Gastrocnemius medialis (tissue), 4 donors: Measurements from ENCODE around the gene CTCF. TPM values are rescaled to one million over a fixed set of nuclear protein-coding genes. Genes with fewer than 3 reads are reported as not detected.
A peak's percentile ranks its signal among the peaks of the same experiment; 100 is the strongest.
"Not testable (repeated sequence)": the region's sequence is repeated elsewhere in the genome, so short reads cannot be mapped to it uniquely, and the experiment has no call there.

Experiments
- ATAC-seq, 2 donors: fragments of 150-250 bp; one replicate each; pipeline ENCODE4 v1.9.1; 2016
- DNase-seq, 2 donors: peaks; one replicate each; pipeline ENCODE4 v3.0.0-alpha.2; 2019
- H3K27ac ChIP-seq, 4 donors: fragments of 200-600 bp; sonication (generic); 1 replicate in 1 of 4; 2 replicates in 3 of 4; pipeline ENCODE4 v1.5.1; 2016 to 2018; ENCODE audit warnings: mild to moderate bottlenecking in 2 of 4, moderate library complexity in 1 of 4
- H3K27me3 ChIP-seq, 3 donors: fragments of 200-600 bp; sonication (generic) in 2 of 3; 1 replicate in 1 of 3; 2 replicates in 2 of 3; pipeline versions ENCODE4 v1.5.1 to v1.6.0; 2016 to 2019; ENCODE audit warnings: mild to moderate bottlenecking in 1 of 3, moderate library complexity in 1 of 3
- H3K36me3 ChIP-seq, 2 donors: fragments of 200-600 bp; sonication (generic) in 1 of 2; one replicate each; pipeline ENCODE4 v1.5.1; 2017 to 2018
- H3K4me1 ChIP-seq, 2 donors: fragments of 200-600 bp; sonication (generic) in 1 of 2; one replicate each; pipeline ENCODE4 v1.5.1; 2016 to 2017; ENCODE audit warnings: mild to moderate bottlenecking in 2 of 2
- H3K4me3 ChIP-seq, 4 donors: fragments of 200-600 bp; sonication (generic) in 3 of 4; 1 replicate in 1 of 4; 2 replicates in 3 of 4; pipeline ENCODE4 v1.5.1; 2016 to 2019; ENCODE audit warnings: mild to moderate bottlenecking in 2 of 4
- H3K9me3 ChIP-seq, 3 donors: fragments of 200-600 bp; sonication (generic) in 2 of 3; 1 replicate in 1 of 3; 2 replicates in 2 of 3; pipeline ENCODE4 v1.5.1; 2016 to 2019
- CTCF ChIP-seq, 5 experiments: fragments of 450-650 bp in 3 of 5; fragments of 200-600 bp in 2 of 5; sonication (generic) in 2 of 5; IDR thresholded peaks in 4 of 5; conservative IDR thresholded peaks in 1 of 5; 1 replicate in 4 of 5; 2 replicates in 1 of 5; pipeline ENCODE4 v1.5.1; 2016 to 2019; ENCODE audit warnings: antibody characterized with exemption in 5 of 5, mild to moderate bottlenecking in 3 of 5, moderate library complexity in 3 of 5
- POLR2A ChIP-seq, 2 donors: fragments of 450-650 bp; IDR thresholded peaks; one replicate each; pipeline ENCODE4 v1.6.1; 2017; ENCODE audit warnings: antibody characterized with exemption in 2 of 2, mild to moderate bottlenecking in 2 of 2, moderate library complexity in 2 of 2
- in situ Hi-C, 4 donors: fragments of 200-750 bp; cut with MboI; loops; one replicate each; pipeline versions ENCODE4 v1.15.0 to v1.8.0; 2017; ENCODE audit warnings: low sequenced_read_pairs in 4 of 4
- intact Hi-C: fragments of 100-400 bp; cut with DNase I; formaldehyde crosslinking; loops from one replicate; pipeline ENCODE4 v1.15.1; 2023; ENCODE audit warnings: low total_unique reads
- total RNA-seq, 4 donors: library from RNA; depleted of rRNA; stranded (reverse); fragments of >200 nt; gene quantifications; one replicate each; pipeline versions ENCODE4 v1.1.0 to v1.2.3, GENCODE V29; 2016

Gene CTCF
- total RNA-seq, 4 donors from 2014 or later = 25.9 to 35.9 (median 30.3) TPM

- in situ Hi-C loops = no loop called here
Measured at GRCh38 chr16:67533024-67533560, 29.2 kb upstream of the CTCF start.

GRCh38 chr16:67533987-67534386 lies 28.3 kb upstream of the CTCF start:
- intact Hi-C loops, H3K27ac ChIP-seq, in situ Hi-C loops, H3K27me3 ChIP-seq, H3K9me3 ChIP-seq, ATAC-seq, DNase-seq, H3K36me3 ChIP-seq, H3K4me3 ChIP-seq: not testable (repeated sequence)
- peaks cover 19 to 44% of the 10 kb centered on the region in 2 donors for H3K4me1 ChIP-seq

More at GRCh38 chr16:67533024-67533560, 29.2 kb upstream of the CTCF start:
- ATAC-seq = no peak
- Histone ChIP-seq H3K9me3 (no peaks in the 10 kb centered on the region), H3K4me1 (peaks cover 12 to 39% of the 10 kb centered on the region in 2 donors), H3K4me3 (no peak overlapping the region), H3K36me3 (no peaks in the 10 kb centered on the region), H3K27me3 (no peaks in the 10 kb centered on the region), H3K27ac (no peak overlapping the region)
- intact Hi-C loops = no loop called here
- no peak for TF ChIP-seq POLR2A (IDR thresholded peaks at IDR 0.05)
- no peak for TF ChIP-seq CTCF (IDR thresholded peaks at IDR 0.05 in 4 of 5, conservative IDR thresholded peaks at IDR 0.05 in 1 of 5)
- no peak for DNase-seq

- Histone ChIP-seq H3K9me3 (no peaks in the 10 kb centered on the region), H3K4me1 (peaks cover 20 to 46% of the 10 kb centered on the region in 2 donors), H3K27ac (no peak overlapping the region), H3K36me3 (no peaks in the 10 kb centered on the region), H3K27me3 (no peaks in the 10 kb centered on the region), H3K4me3 (no peak overlapping the region)
- no peak for DNase-seq
- TF ChIP-seq POLR2A (IDR thresholded peaks at IDR 0.05) (no peak), CTCF (IDR thresholded peaks at IDR 0.05 in 4 of 5, conservative IDR thresholded peaks at IDR 0.05 in 1 of 5) (no peak)
- no peak for ATAC-seq
- in situ Hi-C loops = no loop called here
- intact Hi-C loops = no loop called here
Measured at GRCh38 chr16:67534431-67534830, 27.9 kb upstream of the CTCF start.

- no peak for ATAC-seq
- in situ Hi-C loops = no loop called here
- peaks cover 20 to 43% of the 10 kb centered on the region in 2 donors for H3K4me1 ChIP-seq
Measured at GRCh38 chr16:67535201-67535600, 27.1 kb upstream of the CTCF start.

GRCh38 chr16:67537270-67537635 lies 25.1 kb upstream of the CTCF start:
- in situ Hi-C loops = no loop called here
- DNase-seq = no peak

More at GRCh38 chr16:67535201-67535600, 27.1 kb upstream of the CTCF start:
- Histone ChIP-seq H3K4me3 (no peak overlapping the region), H3K36me3 (peaks cover 0 to 6% of the 10 kb centered on the region in 2 donors), H3K9me3 (no peaks in the 10 kb centered on the region), H3K27ac (no peak overlapping the region), H3K27me3 (no peaks in the 10 kb centered on the region)
- DNase-seq = no peak
- intact Hi-C loops = no loop called here
- no peak for TF ChIP-seq POLR2A (IDR thresholded peaks at IDR 0.05)
- no peak for TF ChIP-seq CTCF (IDR thresholded peaks at IDR 0.05 in 4 of 5, conservative IDR thresholded peaks at IDR 0.05 in 1 of 5)

More at GRCh38 chr16:67537270-67537635, 25.1 kb upstream of the CTCF start:
- peaks cover 7 to 26% of the 10 kb centered on the region in 2 donors for H3K4me1 ChIP-seq
- intact Hi-C loops = no loop called here
- peak; percentile 49 to 62 for ATAC-seq
- TF ChIP-seq CTCF (IDR thresholded peaks at IDR 0.05 in 4 of 5, conservative IDR thresholded peaks at IDR 0.05 in 1 of 5) (no peak), POLR2A (IDR thresholded peaks at IDR 0.05) (peak; percentile 49 to 64)
- H3K27me3 ChIP-seq = no peaks in the 10 kb centered on the region
- peak overlapping the region; percentile 75 to 88 (median 85) for H3K27ac ChIP-seq
- peak overlapping the region; percentile 65 to 83 (median 73) for H3K4me3 ChIP-seq
- peaks cover 0 to 24% of the 10 kb centered on the region in 2 donors for H3K36me3 ChIP-seq
- no peaks in the 10 kb centered on the region for H3K9me3 ChIP-seq
